Peyer's patch (tissue), 4 donors: ENCODE data around the gene HS6ST2.

Experiments used
- CTCF ChIP-seq, 6 experiments: fragments of 450-650 bp in 4 of 6; fragments of 200-600 bp in 2 of 6; sonication (generic) in 1 of 6; IDR thresholded peaks; one replicate each; pipeline ENCODE4 v1.5.1; 2017 to 2019; ENCODE audit warnings: antibody characterized with exemption in 6 of 6, mild to moderate bottlenecking in 3 of 6, moderate library complexity in 1 of 6
- POLR2A ChIP-seq, 2 donors: fragments of 450-650 bp; IDR thresholded peaks; one replicate each; pipeline ENCODE4 v1.5.1; 2017; ENCODE audit warnings: antibody characterized with exemption in 2 of 2, mild to moderate bottlenecking in 2 of 2, moderate library complexity in 2 of 2

- no peak for TF ChIP-seq CTCF (IDR thresholded peaks at IDR 0.05)
- TF ChIP-seq POLR2A (IDR thresholded peaks at IDR 0.05), result no peak
These were observed 367.9 kb downstream of the HS6ST2 start for GRCh38 chrX:132590350-132591026.
